Activated CD4-positive, alpha-beta T cell treated with anti-CD3 and anti-CD28 coated beads, Interleukin-2, amount 50 U/mL, for 16 hours (primary cell): Measurements from ENCODE around the gene GRB10.

Experiments
- DNase-seq: peaks from one replicate; pipeline ENCODE4 v3.0.0-alpha.2; 2020

The GRB10 gene

GRCh38 chr7:50803359-50804337 is 21.0 kb upstream of the GRB10 start:
- DNase-seq = no peak

DNA sequence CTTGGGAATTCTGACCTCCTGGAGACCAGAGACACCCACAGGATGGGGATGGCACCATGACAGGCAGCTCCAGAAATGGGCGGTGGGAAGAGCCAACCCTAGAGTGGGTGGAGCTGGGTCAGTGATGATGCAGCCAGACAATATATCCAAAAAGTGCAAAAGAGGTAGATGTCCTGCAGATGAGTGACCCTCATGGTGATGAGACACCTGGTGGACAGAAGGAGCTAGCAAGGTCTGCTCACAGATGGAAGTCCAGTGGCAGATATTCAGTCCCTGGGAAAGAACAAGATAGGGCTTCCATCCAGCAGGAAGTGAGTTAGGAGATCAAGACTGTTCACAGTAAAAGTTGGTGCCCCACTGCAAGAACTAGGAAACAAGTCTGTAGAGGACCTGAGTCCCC is 19.2 kb upstream of the GRB10 start:
- DNase-seq = no peak

DNA sequence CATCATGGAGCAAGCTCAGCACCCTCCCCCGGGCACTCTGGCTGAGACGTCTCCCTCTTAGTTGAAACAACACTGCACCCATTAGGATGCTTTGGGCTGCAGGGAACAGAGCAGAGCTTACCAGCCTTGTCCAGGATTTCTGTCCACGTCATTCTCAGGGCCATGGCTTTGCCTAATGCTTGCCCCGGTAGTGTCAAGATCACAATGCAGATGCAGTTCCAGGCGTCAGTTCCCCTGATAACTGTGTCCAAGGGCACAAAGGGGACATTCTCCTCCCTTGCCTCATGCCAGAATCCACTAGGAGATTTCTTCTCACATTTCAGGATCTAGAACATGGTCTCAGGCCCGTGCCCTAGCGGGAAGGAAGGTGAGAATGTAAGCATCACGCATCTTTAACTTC is 17.2 kb upstream of the GRB10 start:
- no peak for DNase-seq

- no peak for DNase-seq
Observed at GRCh38 chr7:50798126-50798525, 15.4 kb upstream of the GRB10 start.

DNA sequence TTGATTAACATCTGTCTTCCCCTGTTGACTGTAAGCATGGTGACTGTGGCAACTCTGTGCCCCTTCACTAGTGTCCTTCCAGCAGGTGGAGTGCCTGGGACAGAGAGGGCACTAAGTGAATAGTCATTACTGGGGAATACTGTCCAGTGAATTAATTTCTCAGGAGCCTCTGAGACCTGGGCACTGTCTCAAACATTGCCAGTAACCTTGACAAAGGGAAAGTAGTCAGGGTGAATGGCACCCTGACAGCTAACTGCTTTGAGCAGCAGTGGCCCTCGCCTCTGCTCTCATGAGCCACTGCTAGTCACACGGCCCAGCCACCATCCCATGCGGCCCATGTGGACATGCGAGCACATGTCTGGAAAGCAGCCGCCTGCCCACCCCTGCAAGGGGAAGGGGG is 13.1 kb upstream of the GRB10 start:
- DNase-seq = no peak

GRCh38 chr7:50795253-50795652 is 12.6 kb upstream of the GRB10 start:
- DNase-seq = no peak

DNA sequence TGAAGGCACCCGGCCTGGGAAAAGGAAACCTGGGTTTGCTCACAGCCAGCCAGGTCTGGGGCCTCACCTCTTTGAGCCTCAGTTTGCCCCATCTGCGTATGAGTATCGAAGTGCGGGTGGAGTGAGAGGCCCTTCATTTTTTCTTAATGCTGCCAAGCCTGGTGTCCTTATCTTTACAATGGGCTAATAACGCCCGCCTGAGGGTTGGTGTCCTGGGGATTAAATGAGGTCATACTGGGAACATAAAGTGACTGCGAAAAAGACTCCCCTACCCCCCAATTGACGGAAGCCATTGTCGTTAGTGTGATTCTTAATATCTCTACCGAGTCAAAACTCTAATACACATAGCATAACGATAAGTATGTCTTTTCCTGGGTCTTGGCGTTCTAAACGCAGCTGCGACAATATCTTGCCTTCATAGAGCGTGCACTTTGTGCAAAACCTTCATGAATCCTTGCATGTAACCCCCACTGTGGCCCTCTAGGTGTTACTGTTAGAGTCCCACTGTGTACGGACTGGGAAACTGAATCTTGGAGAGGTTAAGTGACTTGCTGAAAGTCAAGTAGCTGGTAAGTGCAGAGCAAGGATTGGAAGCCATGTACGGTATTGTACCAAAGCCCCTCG is 11.4 kb upstream of the GRB10 start:
- no peak for DNase-seq

DNA sequence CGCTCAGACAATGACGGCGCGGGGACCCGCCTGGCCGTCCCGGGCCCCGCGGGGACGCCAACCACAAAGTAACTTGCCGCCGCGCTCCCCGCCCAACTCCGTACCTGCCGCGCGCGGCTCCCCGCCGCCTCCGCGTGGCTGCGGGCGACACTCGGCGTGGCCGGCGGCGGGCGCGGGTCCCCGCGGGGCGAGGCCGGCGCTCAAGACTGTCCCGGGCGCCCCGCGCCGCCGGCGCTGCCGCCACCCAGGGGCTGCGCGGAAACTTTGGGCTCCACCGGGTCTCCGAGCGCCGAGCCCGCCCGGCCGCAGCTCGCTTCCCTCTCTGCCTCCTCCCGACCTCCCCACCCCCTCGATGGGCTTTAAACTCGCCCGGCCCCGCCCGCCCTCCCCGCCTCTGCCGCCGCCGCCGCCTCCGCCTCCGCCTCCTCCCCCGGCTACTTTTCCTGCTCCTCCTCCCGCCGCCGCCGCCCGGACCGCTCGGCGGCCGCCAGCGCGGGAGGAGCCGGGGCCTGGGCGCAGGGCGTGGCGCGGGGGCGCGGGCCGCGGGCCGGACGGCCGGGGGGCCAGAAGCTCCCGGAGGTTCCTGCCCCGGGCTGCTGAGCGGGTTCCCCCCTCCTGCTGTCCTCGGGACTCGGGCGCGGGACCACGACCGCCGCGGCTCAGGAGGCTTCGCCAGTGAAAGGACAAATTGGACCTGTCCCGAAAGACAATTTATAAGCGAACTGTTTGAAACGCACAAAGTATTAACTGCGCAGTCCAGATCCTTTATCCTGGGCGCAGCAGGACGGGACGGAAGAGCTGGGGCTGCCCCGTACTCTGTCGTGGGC is 10.6 kb upstream of the GRB10 start:
- DNase-seq = peak; percentile 19

- no peak for DNase-seq
Observed at GRCh38 chr7:50792342-50793119, 9.8 kb upstream of the GRB10 start.

DNA sequence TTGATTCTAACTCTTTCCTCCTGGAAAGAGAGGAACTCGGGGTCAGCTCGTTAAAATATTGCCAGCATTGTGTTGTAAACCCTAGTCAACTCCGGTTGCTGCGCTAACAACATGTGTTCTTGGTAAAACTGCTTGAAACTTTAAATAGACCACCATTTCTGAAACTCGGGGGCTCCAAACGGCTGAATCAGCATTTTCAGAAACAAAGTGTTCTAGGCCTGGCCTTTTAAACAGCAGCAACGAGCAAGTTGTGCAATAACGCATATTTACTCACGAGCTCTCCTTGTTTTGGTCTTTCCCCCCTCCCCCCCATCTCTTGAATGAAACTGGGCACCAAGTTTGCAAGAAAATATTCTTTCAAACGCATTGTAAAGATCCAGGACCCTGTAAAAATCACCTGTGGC is 9.2 kb upstream of the GRB10 start:
- DNase-seq = no peak

DNA sequence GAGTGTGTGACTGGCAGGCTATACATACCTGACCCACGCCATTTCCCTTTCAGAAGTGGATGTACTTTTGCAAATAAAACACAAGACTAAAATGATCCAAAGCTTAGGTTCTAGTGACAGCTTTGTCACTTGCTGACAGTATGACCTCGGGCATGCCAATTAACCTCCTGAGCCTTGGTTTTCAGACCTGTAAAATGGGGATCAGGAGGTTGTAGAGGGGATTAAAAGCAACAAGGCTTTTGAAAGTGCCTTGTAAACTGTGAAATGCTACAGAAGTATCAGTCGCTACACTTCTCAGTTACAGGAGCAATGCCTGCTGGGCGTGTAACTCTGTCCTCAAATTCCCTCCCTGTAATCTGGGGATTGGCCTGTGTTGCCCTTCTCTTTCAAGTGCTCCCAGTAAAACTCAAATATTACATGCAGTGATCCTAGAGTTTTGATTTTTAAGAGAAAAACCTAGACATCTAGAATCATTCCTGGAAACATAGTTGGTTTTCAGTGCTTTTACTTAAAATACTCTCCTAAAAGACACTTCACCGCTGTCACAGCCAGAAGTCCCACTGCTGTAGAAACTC is 8.8 kb upstream of the GRB10 start:
- DNase-seq = no peak

DNA sequence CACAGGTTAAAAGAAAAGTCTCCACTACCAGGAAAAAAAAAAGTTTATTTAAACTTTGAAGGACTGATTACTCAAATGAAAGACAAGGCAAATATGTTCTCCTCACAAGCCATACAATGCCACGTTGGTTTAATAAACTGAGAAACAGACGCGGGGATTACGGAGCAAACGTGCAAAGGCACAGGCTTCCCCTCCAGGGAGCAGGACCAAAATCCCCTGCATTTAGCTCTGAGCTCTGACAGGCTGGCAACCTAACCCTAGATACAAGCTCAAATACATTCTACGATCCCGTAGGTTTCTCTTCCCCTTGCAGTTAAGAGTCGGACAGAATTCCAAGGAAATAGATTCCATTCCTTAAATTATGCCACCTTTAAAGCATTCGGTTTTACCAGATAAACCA is 7.7 kb upstream of the GRB10 start:
- DNase-seq = no peak

DNA sequence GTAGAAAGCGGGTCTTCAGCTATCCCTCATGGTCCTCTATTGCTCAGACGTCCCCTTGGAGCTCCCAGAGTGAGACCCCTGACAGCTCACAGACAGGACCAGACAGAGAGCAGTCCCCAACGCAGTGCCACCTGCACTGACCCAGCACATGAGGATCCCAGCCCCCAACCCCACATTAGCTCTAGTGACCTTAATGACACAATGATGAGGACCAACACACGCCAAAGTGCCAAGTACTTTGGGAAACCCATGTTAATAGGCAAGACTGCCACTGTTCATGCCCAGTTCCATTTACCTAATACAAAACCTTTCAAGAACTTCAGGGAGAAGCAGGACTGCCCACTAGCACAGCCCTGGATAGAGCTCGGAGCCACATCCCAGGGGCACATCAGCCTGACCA is 5.7 kb upstream of the GRB10 start:
- no peak for DNase-seq

- DNase-seq = no peak
Observed at GRCh38 chr7:50787825-50788224, 5.1 kb upstream of the GRB10 start.

DNA sequence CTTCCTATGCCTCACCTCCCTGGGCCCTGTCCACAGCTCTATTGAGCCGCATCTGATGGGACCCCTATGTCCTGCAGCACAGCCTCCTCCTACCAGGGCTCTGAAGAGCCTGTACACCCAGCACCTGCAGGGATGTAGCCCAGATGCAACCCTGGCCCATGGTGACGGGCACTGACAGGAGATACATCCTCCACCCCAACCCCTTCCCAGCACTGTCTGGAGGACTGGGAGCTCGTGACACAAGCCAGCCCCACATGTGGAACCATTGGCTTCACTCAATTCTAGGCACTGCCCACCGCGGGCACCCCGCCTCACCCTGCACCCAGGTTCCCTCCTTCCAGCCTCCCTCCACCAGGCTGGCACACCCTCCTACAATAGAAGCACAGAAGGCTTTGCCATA is 2.6 kb upstream of the GRB10 start:
- no peak for DNase-seq

- no peak for DNase-seq
Observed at GRCh38 chr7:50783801-50784507, 1.3 kb upstream of the GRB10 start.

DNA sequence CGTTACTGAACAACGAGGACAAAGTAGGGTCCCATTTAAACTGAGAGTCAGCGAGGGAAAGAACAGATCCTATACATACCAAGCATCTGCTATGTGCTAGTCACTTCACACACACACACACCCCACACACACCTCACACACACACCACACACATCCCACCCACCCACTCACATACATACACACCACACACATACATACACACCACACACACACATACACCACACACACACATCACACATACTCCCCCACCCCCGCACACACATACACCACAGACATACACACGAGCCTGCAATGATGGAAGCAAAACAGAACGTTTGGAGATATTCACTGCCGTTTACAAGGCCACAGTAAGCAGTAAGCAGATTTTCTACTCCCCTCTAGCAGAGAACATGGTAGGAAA is 607 bp upstream of the GRB10 start:
- no peak for DNase-seq

- no peak for DNase-seq
Observed at GRCh38 chr7:50781381-50782293, 1.1 kb downstream of the GRB10 start.

DNA sequence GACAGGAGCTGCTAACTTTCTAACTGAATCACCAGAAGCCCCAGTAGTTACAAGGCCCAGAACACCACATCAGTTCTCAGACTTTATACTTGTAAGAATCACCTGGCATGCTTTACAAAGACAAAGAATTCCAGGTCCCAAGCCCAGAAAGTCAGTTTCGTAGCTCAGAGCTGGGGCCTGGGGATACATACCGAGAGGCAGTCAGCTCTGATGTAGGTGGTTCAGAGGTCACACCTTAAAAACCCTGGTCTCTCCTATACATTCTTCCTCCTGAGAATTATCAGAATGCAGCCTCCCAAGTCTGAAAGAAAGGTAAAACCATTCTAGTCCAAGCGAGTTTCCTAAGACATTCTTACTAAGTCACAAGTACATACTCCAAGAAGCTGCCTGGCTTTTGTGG is 2.3 kb downstream of the GRB10 start:
- no peak for DNase-seq

GRCh38 chr7:50779427-50779826 is 3.3 kb downstream of the GRB10 start:
- no peak for DNase-seq

GRCh38 chr7:50778189-50778588 is 4.5 kb downstream of the GRB10 start:
- no peak for DNase-seq
